OCI-LY3 (cell line): ENCODE measurements around the gene MYRF.

Experiments
- H2AFZ ChIP-seq: fragments of 200-600, 300-600 bp; shearing (Covaris generic); 2 replicates; pipeline ENCODE4 v1.6.0; 2014; ENCODE audit warnings: antibody characterized with exemption, low read depth, low read length
- H3K27ac ChIP-seq: fragments of 200-600, 300-600 bp; sonication (generic); 2 replicates; pipeline ENCODE4 v1.5.1; 2014; ENCODE audit warnings: mild to moderate bottlenecking, low read length, moderate library complexity, mixed read lengths
- H3K27me3 ChIP-seq: fragments of 200-600, 300-600 bp; sonication (generic); 2 replicates; pipeline ENCODE4 v1.6.1; 2014; ENCODE audit warnings: low read depth, low read length, mixed read lengths
- H3K36me3 ChIP-seq: fragments of 200-600, 300-600 bp; sonication (generic); replicated peaks from 2 replicates; pipeline ENCODE3; 2014; ENCODE audit warnings: low read depth, low read length, mixed read lengths
- H3K4me1 ChIP-seq: fragments of 300-600, 200-600 bp; sonication (generic); 2 replicates; pipeline ENCODE4 v1.6.1; 2014; ENCODE audit warnings: low read length, mixed read lengths
- H3K4me2 ChIP-seq: fragments of 200-600, 300-600 bp; sonication (generic); 2 replicates; pipeline ENCODE4 v1.6.1; 2014; ENCODE audit warnings: low read length, mixed read lengths
- H3K4me3 ChIP-seq: fragments of 300-600, 200-600 bp; sonication (generic); 2 replicates; pipeline ENCODE4 v1.5.1; 2014; ENCODE audit warnings: antibody characterized with exemption, mild to moderate bottlenecking, low read length, moderate library complexity
- H3K79me2 ChIP-seq: fragments of 300-600, 200-600 bp; shearing (Covaris generic); 2 replicates; pipeline ENCODE4 v1.6.1; 2014; ENCODE audit warnings: mild to moderate bottlenecking, low read length, mixed read lengths
- H3K9ac ChIP-seq: fragments of 300-600, 200-600 bp; shearing (Covaris generic); 2 replicates; pipeline ENCODE4 v1.6.0; 2014; ENCODE audit warnings: mild to moderate bottlenecking, low read length, moderate library complexity
- H3K9me3 ChIP-seq: fragments of 200-600, 300-600 bp; shearing (Covaris generic); 2 replicates; pipeline ENCODE4 v1.6.1; 2014; ENCODE audit warnings: low read length, mixed read lengths; ENCODE audit not compliant: insufficient read depth
- H4K20me1 ChIP-seq: fragments of 200-600, 300-600 bp; sonication (generic); 2 replicates; pipeline ENCODE4 v1.6.1; 2016; ENCODE audit warnings: low read length, mixed read lengths; ENCODE audit not compliant: insufficient read depth
- EZH2phosphoT487 ChIP-seq: fragments of 200-600 bp; shearing (Covaris generic); IDR thresholded peaks from 2 replicates; pipeline ENCODE4 v1.6.1; 2018; ENCODE audit warnings: antibody characterized with exemption, mixed run types, low read depth
- TF ChIP-seq, protein P1 (sequence below): fragments of 200-600, 300-600 bp; sonication (generic); IDR thresholded peaks from 2 replicates; pipeline ENCODE4 v1.5.1; 2014; ENCODE audit warnings: antibody characterized with exemption, low read length, low read depth

Gene MYRF

DNA sequence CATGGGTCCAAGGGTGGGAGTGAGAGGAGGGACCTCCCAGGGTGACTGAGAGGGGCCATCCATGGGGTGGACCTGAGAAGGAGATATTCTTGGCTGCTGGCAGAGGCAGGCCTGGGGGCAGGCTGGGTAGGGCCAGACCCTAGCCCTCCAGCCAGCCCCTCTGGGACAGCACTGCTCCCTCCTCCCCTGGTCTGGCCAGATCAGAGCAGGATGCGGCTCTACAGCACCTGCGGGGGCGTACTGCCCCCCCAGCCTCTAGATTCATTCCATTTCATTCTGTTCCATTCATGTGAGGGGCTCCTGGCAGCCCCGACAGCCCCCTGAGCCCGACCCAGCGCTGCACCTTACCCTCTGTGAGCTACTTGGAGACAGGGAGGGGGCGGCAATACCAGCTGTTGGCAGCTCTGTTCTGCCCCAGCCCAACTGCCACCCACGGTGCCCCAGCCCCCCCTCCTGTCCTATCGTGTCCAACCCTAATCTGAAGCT lies 34.3 kb upstream of the MYRF start:
- H4K20me1 ChIP-seq, result no peaks in the 10 kb centered on the region
- no peak overlapping the region for H3K9ac ChIP-seq
- no peak overlapping the region for H3K4me3 ChIP-seq
- H3K36me3 ChIP-seq, result no peaks in the 10 kb centered on the region
- TF ChIP-seq, protein P1, sequence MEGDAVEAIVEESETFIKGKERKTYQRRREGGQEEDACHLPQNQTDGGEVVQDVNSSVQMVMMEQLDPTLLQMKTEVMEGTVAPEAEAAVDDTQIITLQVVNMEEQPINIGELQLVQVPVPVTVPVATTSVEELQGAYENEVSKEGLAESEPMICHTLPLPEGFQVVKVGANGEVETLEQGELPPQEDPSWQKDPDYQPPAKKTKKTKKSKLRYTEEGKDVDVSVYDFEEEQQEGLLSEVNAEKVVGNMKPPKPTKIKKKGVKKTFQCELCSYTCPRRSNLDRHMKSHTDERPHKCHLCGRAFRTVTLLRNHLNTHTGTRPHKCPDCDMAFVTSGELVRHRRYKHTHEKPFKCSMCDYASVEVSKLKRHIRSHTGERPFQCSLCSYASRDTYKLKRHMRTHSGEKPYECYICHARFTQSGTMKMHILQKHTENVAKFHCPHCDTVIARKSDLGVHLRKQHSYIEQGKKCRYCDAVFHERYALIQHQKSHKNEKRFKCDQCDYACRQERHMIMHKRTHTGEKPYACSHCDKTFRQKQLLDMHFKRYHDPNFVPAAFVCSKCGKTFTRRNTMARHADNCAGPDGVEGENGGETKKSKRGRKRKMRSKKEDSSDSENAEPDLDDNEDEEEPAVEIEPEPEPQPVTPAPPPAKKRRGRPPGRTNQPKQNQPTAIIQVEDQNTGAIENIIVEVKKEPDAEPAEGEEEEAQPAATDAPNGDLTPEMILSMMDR, result no peak
- TF ChIP-seq EZH2phosphoT487, result no peak
- no peak overlapping the region for H2AFZ ChIP-seq
- no peak overlapping the region for H3K27ac ChIP-seq
- no peak overlapping the region for H3K4me2 ChIP-seq
- H3K4me1 ChIP-seq, result no peaks in the 10 kb centered on the region
- H3K9me3 ChIP-seq, result no peaks in the 10 kb centered on the region
- H3K79me2 ChIP-seq, result no peaks in the 10 kb centered on the region
- peaks cover 17% of the 10 kb centered on the region; the same call in 1 of the 2 replicates for H3K27me3 ChIP-seq

DNA sequence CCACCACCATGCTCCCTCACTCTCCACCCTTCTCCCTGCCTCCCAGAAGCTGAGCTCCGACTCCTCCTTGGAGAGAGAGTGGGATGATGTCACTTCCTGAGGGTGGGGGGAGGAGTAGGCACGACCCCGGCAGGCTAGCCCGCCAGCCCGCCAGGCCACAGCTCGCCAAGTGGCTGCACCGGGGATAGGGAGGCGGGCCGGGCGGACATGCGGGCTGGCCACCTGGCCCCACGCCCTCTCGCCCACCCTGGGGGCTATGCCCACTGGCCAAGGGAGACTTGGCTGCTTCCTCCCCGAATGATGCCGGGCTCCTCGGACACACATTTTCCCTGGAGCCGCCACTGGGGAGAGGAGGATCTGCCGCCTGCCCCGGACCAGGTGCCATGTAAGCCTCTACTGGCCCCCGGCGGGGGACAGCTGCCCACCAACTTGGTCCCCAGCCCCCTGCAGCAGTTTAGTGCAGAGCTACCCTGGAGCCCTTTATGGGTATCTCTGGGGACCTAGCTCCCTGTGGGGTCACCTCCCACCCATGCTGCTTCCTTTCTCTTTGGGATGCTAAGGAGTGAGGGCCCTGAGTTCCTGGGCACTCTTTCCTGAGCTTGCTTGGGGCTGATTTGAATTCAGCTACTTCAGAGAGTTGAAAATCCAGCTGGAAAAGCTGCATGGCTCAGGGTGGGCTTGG lies 33.7 kb upstream of the MYRF start:
- Histone ChIP-seq H3K27me3 (peaks cover 17% of the 10 kb centered on the region; the same call in 1 of the 2 replicates), H3K79me2 (no peaks in the 10 kb centered on the region), H3K9me3 (no peaks in the 10 kb centered on the region), H4K20me1 (no peaks in the 10 kb centered on the region), H3K27ac (no peak overlapping the region), H3K4me3 (no peak overlapping the region), H3K36me3 (no peaks in the 10 kb centered on the region), H3K4me2 (no peak overlapping the region), H2AFZ (no peak overlapping the region), H3K4me1 (no peaks in the 10 kb centered on the region), H3K9ac (no peak overlapping the region)
- no peak for TF ChIP-seq EZH2phosphoT487
- TF ChIP-seq, protein P1, result no peak

DNA sequence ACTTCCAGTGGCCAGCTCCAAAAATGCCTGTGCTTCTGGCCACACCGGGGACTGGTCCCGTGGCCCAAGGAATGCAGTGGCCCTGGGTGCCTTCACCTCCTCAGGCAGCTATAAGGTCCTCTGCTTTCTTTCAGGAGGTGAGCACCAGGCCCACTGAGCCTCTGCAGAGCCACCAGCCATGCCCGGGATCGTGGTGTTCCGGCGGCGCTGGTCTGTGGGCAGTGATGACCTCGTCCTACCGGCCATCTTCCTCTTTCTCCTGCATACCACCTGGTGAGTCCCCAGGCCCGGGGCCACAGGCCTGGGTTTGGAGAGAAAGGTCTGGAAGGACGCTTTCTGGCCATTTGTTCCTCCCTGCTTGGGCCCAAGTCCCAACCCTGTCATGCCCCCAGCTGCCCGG lies 32.5 kb upstream of the MYRF start:
- Histone ChIP-seq H3K27me3 (peaks cover 9% of the 10 kb centered on the region; the same call in 1 of the 2 replicates), H3K36me3 (no peaks in the 10 kb centered on the region), H3K4me1 (no peaks in the 10 kb centered on the region), H3K9ac (no peak overlapping the region), H3K4me2 (no peak overlapping the region), H3K79me2 (no peaks in the 10 kb centered on the region), H3K9me3 (no peaks in the 10 kb centered on the region), H2AFZ (no peak overlapping the region), H3K27ac (no peak overlapping the region), H4K20me1 (no peaks in the 10 kb centered on the region), H3K4me3 (no peak overlapping the region)
- TF ChIP-seq EZH2phosphoT487, result no peak
- TF ChIP-seq, protein P1, result no peak

DNA sequence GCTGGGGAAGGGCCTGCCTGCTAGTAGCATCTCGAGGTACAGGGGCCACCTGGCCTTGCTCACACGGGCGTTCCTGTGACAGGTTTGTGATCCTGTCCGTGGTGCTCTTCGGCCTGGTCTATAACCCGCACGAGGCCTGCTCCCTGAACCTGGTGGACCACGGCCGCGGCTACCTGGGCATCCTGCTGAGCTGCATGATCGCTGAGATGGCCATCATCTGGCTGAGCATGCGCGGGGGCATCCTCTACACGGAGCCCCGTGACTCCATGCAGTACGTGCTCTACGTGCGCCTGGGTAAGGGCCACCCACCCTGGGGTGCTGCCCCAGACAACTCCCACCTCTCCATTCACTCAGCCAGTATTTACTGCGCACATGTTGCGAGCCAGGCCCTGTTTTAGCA lies 31.8 kb upstream of the MYRF start:
- Histone ChIP-seq H3K4me1 (no peaks in the 10 kb centered on the region), H3K36me3 (no peaks in the 10 kb centered on the region), H3K9ac (no peak overlapping the region), H3K27me3 (peaks cover 3% of the 10 kb centered on the region; the same call in 1 of the 2 replicates), H3K9me3 (no peaks in the 10 kb centered on the region), H3K4me2 (no peak overlapping the region), H3K79me2 (no peaks in the 10 kb centered on the region), H4K20me1 (no peaks in the 10 kb centered on the region), H2AFZ (no peak overlapping the region), H3K27ac (no peak overlapping the region), H3K4me3 (no peak overlapping the region)
- TF ChIP-seq, protein P1, result no peak
- no peak for TF ChIP-seq EZH2phosphoT487
